Activated CD4-positive, alpha-beta T cell treated with anti-CD3 and anti-CD28 coated beads for 48 hours (primary cell): ENCODE data around the gene MEGF9.
"Not testable (repeated sequence)": the region's sequence is repeated elsewhere in the genome, so short reads cannot be mapped to it uniquely, and the experiment has no call there.

ENCODE experiments used
- DNase-seq: peaks from one replicate; pipeline ENCODE4 v3.0.0-alpha.2; 2020

The MEGF9 gene

GRCh38 chr9:120570296-120570695 lies 144.0 kb downstream of the MEGF9 start:
- no peak for DNase-seq

DNA sequence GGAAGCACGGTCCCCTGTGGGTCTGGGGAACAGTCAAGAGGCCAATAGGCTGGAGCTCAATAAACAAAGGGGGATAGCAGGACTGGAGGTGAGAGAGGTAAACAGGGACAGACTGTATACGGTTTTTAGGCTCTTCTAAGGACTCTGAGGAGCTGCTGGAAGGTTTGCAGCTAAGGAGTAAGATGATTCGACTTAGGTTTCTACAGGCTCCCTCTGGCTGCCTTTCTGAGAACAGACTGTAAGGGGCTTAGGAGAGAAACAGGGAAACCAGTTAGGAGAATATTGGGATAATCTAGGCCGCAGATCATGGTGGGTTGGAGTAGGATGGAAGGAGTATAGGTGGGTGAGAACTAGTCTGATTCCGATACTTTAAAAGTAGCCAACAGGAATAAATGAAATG lies 144.7 kb downstream of the MEGF9 start:
- DNase-seq = no peak

DNA sequence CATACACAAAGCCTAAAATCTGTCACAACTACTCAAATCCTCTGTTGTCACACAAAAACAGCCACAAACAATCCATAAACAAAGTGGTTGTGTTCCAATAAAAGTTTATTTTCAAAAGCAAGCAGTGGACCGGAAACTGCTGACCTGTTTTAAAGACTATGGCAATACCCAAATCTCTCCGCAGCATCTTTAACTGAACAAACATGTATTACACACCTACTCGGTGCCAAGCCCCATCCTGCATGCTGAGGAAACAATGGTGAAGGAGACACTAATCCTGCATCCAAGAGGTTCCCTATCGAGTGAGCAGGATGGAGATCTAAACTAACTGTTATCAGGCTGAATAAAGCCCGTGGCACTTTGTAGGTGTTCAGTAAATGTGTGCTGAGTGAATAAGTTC lies 145.5 kb downstream of the MEGF9 start:
- no peak for DNase-seq

DNA sequence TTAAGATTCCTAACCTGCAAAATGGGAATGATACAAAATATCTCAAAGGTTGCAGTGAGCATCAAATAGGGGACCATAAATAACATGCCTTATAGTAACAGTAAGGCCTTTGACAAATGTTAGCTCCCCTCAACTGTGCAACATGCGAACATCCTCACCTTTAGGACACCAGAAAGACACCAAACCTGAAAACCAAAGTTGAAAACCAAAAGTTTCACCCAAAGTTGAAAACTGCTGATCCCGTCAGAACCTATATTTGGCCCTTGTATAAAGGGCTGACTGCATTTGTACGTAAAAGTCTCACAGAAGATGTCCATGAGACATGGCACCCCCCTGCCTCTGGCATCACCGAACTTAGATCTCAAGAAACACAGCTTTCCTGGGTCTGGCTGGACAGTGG lies 146.4 kb downstream of the MEGF9 start:
- DNase-seq = no peak

DNA sequence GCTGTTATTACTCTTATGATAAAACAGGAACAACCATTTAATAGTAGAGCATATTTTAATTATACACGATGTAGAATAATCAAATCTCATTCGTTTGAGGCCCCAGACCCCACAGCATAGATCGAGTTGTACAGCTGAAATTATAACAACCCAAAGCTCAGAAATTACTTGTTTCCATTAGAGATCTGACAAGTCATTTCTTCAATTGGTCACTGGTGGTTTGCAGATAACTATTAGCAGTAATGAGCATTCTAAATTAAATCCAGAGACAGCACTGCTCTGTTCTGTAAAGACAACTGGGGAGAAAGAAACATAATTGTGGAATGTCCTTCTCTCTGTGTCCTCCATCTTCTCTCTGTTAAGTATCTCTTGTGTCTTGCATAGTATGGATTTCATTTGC lies 147.2 kb downstream of the MEGF9 start:
- no peak for DNase-seq

DNA sequence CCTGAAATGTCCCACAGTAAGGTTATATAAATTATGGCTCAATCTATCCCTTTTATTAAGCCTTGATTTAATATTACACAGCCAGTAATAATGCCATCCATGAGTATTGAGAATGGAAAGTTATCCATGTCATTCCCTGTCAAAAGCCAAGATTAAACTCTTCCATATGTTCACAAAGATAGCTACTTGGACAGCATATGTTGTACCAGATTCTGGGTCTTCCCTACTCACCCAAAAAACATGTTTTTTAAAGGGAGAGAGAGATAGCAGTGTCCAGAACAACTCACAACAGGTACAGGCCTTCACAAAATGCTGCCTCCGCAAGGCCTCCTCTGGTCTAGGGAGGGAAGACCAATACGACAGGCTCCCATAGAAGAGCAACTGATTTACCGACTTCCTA lies 149.7 kb downstream of the MEGF9 start:
- DNase-seq = no peak

DNA sequence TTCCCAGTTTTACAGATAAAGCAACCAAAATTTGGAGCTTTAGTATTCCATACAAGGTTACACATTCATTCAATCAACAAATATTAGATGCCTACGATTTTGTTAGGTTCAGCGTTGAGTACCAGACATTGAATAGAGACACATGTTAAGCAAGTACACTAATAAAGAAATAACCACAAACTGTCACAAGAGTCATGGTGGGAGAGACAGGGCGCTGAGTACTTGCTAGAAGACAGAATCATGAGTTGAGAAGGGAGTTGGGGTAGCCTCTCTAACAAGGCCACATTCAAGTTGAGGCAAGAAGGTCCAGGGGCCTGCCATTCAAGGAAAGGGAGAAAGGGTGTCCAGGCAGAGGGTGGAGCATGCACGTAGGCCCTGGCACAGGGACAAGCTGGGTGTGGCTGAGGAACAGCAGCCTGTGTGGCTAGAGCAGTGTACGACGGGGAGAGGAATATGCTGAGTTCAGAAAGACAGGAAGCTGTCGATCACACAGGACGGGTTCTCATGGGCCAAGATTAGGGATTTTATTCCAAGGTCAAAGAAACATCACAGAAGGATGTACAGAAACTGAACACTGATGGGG lies 151.3 kb downstream of the MEGF9 start:
- DNase-seq = no peak

GRCh38 chr9:120561709-120562108 lies 152.6 kb downstream of the MEGF9 start:
- no peak for DNase-seq

DNA sequence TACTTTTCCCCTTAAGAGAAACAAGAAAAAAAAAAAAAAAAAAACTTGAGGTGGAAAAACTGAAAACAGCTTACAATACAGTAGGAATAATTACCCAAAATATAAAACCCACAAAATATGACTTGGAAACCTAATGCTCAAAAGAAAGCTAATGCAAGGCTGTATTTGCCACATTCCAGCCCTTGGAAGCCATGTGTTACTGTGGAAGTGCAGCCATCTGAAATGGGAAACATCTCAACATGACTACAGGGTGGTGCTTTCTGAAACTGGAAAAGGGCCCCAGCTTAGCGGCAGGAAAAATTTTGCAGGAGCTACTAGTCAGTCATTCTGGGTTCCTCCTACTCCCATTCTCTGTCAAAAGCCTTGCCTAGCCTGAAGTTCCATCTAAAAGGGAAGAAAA lies 154.7 kb downstream of the MEGF9 start:
- DNase-seq = no peak

- DNase-seq = no peak
These were observed 155.8 kb downstream of the MEGF9 start for GRCh38 chr9:120558454-120558853.

DNA sequence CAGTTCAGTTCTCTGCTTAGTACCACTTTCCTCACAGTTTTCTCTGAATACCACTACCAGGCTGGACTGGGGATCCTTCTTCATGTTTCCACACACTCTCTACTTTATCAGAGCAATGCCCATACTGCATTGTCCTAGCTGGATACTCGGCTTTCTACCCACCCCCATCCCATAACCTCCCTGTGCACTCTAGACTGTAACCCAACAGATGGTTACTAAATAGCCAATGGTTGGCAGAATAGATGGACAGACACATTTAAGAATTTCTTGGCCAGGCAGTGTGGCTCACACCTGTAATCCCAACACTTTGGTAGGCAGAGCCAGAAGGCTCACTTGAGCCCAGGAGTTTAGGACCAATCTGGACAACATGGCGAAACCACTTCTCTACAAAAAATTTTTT lies 157.1 kb downstream of the MEGF9 start:
- no peak for DNase-seq

GRCh38 chr9:120556775-120557174 lies 157.5 kb downstream of the MEGF9 start:
- DNase-seq = no peak

- no peak for DNase-seq
These were observed 158.4 kb downstream of the MEGF9 start for GRCh38 chr9:120555839-120556238.

DNA sequence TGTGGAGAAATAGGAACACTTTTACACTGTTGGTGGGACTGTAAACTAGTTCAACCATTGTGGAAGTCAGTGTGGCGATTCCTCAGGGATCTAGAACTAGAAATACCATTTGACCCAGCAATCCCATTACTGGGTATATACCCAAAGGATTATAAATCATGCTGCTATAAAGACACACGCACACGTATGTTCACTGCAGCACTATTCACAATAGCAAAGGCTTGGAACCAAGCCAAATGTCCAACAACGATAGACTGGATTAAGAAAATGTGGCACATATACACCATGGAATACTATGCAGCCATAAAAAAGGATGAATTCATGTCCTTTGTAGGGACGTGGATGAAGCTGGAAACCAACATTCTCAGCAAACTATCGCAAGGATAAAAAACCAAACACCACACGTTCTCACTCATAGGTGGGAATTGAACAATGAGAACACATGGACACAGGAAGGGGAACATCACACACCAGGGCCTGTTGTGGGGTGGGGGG lies 162.0 kb downstream of the MEGF9 start:
- not testable (repeated sequence) for DNase-seq
